ENCODE measurements around the gene RMI1.

GRCh38 chr9:83962165-83962564 is 18.4 kb upstream of the RMI1 start:
- no peak for TF ChIP-seq POLR2A (IDR thresholded peaks at IDR 0.05; ENCODE audit: low read length)
- TF ChIP-seq GATA1 (IDR thresholded peaks at IDR 0.05; ENCODE audit: low read depth, low read length) = no peak
